Gastrocnemius medialis (tissue), 4 donors: ENCODE results near the gene KIF26B. TPM values are rescaled to one million over a fixed set of nuclear protein-coding genes. Genes with fewer than 3 reads are reported as not detected.

Experiments used
- ATAC-seq, 2 donors: fragments of 150-250 bp; one replicate each; pipeline ENCODE4 v1.9.1; 2016
- DNase-seq, 2 donors: peaks; one replicate each; pipeline ENCODE4 v3.0.0-alpha.2; 2019
- H3K27ac ChIP-seq, 4 donors: fragments of 200-600 bp; sonication (generic); 1 replicate in 1 of 4; 2 replicates in 3 of 4; pipeline ENCODE4 v1.5.1; 2016 to 2018; ENCODE audit warnings: mild to moderate bottlenecking in 2 of 4, moderate library complexity in 1 of 4
- H3K27me3 ChIP-seq, 3 donors: fragments of 200-600 bp; sonication (generic) in 2 of 3; 1 replicate in 1 of 3; 2 replicates in 2 of 3; pipeline versions ENCODE4 v1.5.1 to v1.6.0; 2016 to 2019; ENCODE audit warnings: mild to moderate bottlenecking in 1 of 3, moderate library complexity in 1 of 3
- H3K36me3 ChIP-seq, 2 donors: fragments of 200-600 bp; sonication (generic) in 1 of 2; one replicate each; pipeline ENCODE4 v1.5.1; 2017 to 2018
- H3K4me1 ChIP-seq, 2 donors: fragments of 200-600 bp; sonication (generic) in 1 of 2; one replicate each; pipeline ENCODE4 v1.5.1; 2016 to 2017; ENCODE audit warnings: mild to moderate bottlenecking in 2 of 2
- H3K4me3 ChIP-seq, 4 donors: fragments of 200-600 bp; sonication (generic) in 3 of 4; 1 replicate in 1 of 4; 2 replicates in 3 of 4; pipeline ENCODE4 v1.5.1; 2016 to 2019; ENCODE audit warnings: mild to moderate bottlenecking in 2 of 4
- H3K9me3 ChIP-seq, 3 donors: fragments of 200-600 bp; sonication (generic) in 2 of 3; 1 replicate in 1 of 3; 2 replicates in 2 of 3; pipeline ENCODE4 v1.5.1; 2016 to 2019
- CTCF ChIP-seq, 5 experiments: fragments of 450-650 bp in 3 of 5; fragments of 200-600 bp in 2 of 5; sonication (generic) in 2 of 5; IDR thresholded peaks in 4 of 5; conservative IDR thresholded peaks in 1 of 5; 1 replicate in 4 of 5; 2 replicates in 1 of 5; pipeline ENCODE4 v1.5.1; 2016 to 2019; ENCODE audit warnings: antibody characterized with exemption in 5 of 5, mild to moderate bottlenecking in 3 of 5, moderate library complexity in 3 of 5
- POLR2A ChIP-seq, 2 donors: fragments of 450-650 bp; IDR thresholded peaks; one replicate each; pipeline ENCODE4 v1.6.1; 2017; ENCODE audit warnings: antibody characterized with exemption in 2 of 2, mild to moderate bottlenecking in 2 of 2, moderate library complexity in 2 of 2
- in situ Hi-C, 4 donors: fragments of 200-750 bp; cut with MboI; loops; one replicate each; pipeline versions ENCODE4 v1.15.0 to v1.8.0; 2017; ENCODE audit warnings: low sequenced_read_pairs in 4 of 4
- intact Hi-C: fragments of 100-400 bp; cut with DNase I; formaldehyde crosslinking; loops from one replicate; pipeline ENCODE4 v1.15.1; 2023; ENCODE audit warnings: low total_unique reads
- total RNA-seq, 4 donors: library from RNA; depleted of rRNA; stranded (reverse); fragments of >200 nt; gene quantifications; one replicate each; pipeline versions ENCODE4 v1.1.0 to v1.2.3, GENCODE V29; 2016

KIF26B gene
- total RNA-seq, 4 donors from 2014 or later, result 0.02 to 0.20 (median 0.10) TPM; not detected in 1

- no peaks in the 10 kb centered on the region for H3K9me3 ChIP-seq
- no peaks in the 10 kb centered on the region for H3K4me1 ChIP-seq
- DNase-seq, result no peak
- in situ Hi-C loops (no loop called here), intact Hi-C loops (no loop called here)
- ATAC-seq, result no peak
- H3K4me3 ChIP-seq, result no peak overlapping the region
- H3K36me3 ChIP-seq, result no peaks in the 10 kb centered on the region
- TF ChIP-seq CTCF (IDR thresholded peaks at IDR 0.05 in 4 of 5, conservative IDR thresholded peaks at IDR 0.05 in 1 of 5) (no peak), POLR2A (IDR thresholded peaks at IDR 0.05) (no peak)
- H3K27ac ChIP-seq, result no peak overlapping the region
- H3K27me3 ChIP-seq, result no peaks in the 10 kb centered on the region
These were observed 137.8 kb downstream of the KIF26B start for GRCh38 chr1:245292553-245292952.

GRCh38 chr1:245294020-245294419 is 139.2 kb downstream of the KIF26B start:
- ATAC-seq (no peak), DNase-seq (no peak)
- no peak overlapping the region for H3K27ac ChIP-seq
- TF ChIP-seq POLR2A (IDR thresholded peaks at IDR 0.05) (no peak), CTCF (IDR thresholded peaks at IDR 0.05 in 4 of 5, conservative IDR thresholded peaks at IDR 0.05 in 1 of 5) (no peak)
- in situ Hi-C loops, result no loop called here
- no peaks in the 10 kb centered on the region for H3K9me3 ChIP-seq
- intact Hi-C loops, result no loop called here
- H3K27me3 ChIP-seq, result peaks cover 0 to 9% (median 0%) of the 10 kb centered on the region in 3 donors
- no peaks in the 10 kb centered on the region for H3K36me3 ChIP-seq
- H3K4me1 ChIP-seq, result no peaks in the 10 kb centered on the region
- H3K4me3 ChIP-seq, result no peak overlapping the region

GRCh38 chr1:245298781-245299180 is 144.0 kb downstream of the KIF26B start:
- intact Hi-C loops (no loop called here), in situ Hi-C loops (no loop called here)
- ATAC-seq (peak; percentile 49 to 58), DNase-seq (no peak)
- no peaks in the 10 kb centered on the region for H3K36me3 ChIP-seq
- no peak overlapping the region for H3K4me3 ChIP-seq
- H3K27me3 ChIP-seq, result peaks cover 0 to 11% (median 5%) of the 10 kb centered on the region in 3 donors
- no peaks in the 10 kb centered on the region for H3K9me3 ChIP-seq
- no peaks in the 10 kb centered on the region for H3K4me1 ChIP-seq
- no peak for TF ChIP-seq CTCF (IDR thresholded peaks at IDR 0.05 in 4 of 5, conservative IDR thresholded peaks at IDR 0.05 in 1 of 5)
- no peak overlapping the region for H3K27ac ChIP-seq

- intact Hi-C loops (no loop called here), in situ Hi-C loops (no loop called here)
- Histone ChIP-seq H3K27me3 (peaks cover 0 to 11% (median 5%) of the 10 kb centered on the region in 3 donors), H3K4me1 (no peaks in the 10 kb centered on the region), H3K27ac (no peak overlapping the region), H3K4me3 (peak overlapping the region in 1 of 4 donors; percentile 7), H3K9me3 (no peaks in the 10 kb centered on the region), H3K36me3 (no peaks in the 10 kb centered on the region)
- ATAC-seq (no peak), DNase-seq (no peak)
- TF ChIP-seq CTCF (IDR thresholded peaks at IDR 0.05 in 4 of 5, conservative IDR thresholded peaks at IDR 0.05 in 1 of 5), result no peak
- no peak for TF ChIP-seq POLR2A (IDR thresholded peaks at IDR 0.05)
These were observed 146.4 kb downstream of the KIF26B start for GRCh38 chr1:245301162-245301580.

- no peak for TF ChIP-seq CTCF (IDR thresholded peaks at IDR 0.05 in 4 of 5, conservative IDR thresholded peaks at IDR 0.05 in 1 of 5)
- TF ChIP-seq POLR2A (IDR thresholded peaks at IDR 0.05), result no peak
- no peaks in the 10 kb centered on the region for H3K36me3 ChIP-seq
- peaks cover 0 to 11% (median 5%) of the 10 kb centered on the region in 3 donors for H3K27me3 ChIP-seq
- no peaks in the 10 kb centered on the region for H3K9me3 ChIP-seq
- H3K4me1 ChIP-seq, result peaks cover 1 to 5% of the 10 kb centered on the region in 2 donors
- no peak overlapping the region for H3K27ac ChIP-seq
- in situ Hi-C loops (no loop called here), intact Hi-C loops (no loop called here)
- no peak overlapping the region for H3K4me3 ChIP-seq
- ATAC-seq (no peak), DNase-seq (no peak)
These were observed 147.1 kb downstream of the KIF26B start for GRCh38 chr1:245301921-245302320.
